CD4-positive, alpha-beta memory T cell (primary cell): Measurements from ENCODE around the gene PVALB. TPM values are rescaled to one million over a fixed set of nuclear protein-coding genes. Genes with fewer than 3 reads are reported as not detected.

Experiments
- CTCF ChIA-PET: fragments of 350-600 bp; sonication (Branson Sonifier 250); formaldehyde crosslinking; loops from one replicate; lab custom pipeline; 2021; ENCODE audit warnings: inconsistent platforms; ENCODE audit not compliant: partially characterized antibody; lab: Charles Lee
- POLR2A ChIA-PET: fragments of 350-600 bp; sonication (Branson Sonifier 250); formaldehyde crosslinking; loops from one replicate; lab custom pipeline; 2021; ENCODE audit not compliant: partially characterized antibody; lab: Charles Lee
- DNase-seq, 5 donors: peaks; one replicate each; pipeline versions ENCODE4 v3.0.0 to v3.0.0-alpha.2; 2020 to 2022; ENCODE audit warnings: mixed read lengths in 1 of 5
- H3K27ac ChIP-seq: one replicate; pipeline ENCODE4 v1.7.0; 2013; ENCODE audit warnings: low read depth, low read length
- H3K27me3 ChIP-seq: 2 replicates; pipeline ENCODE4 v1.7.0; 2013; ENCODE audit warnings: mild to moderate bottlenecking, low read length, moderate library complexity; ENCODE audit not compliant: insufficient read depth
- H3K36me3 ChIP-seq: 2 replicates; pipeline ENCODE4 v1.7.0; 2013; ENCODE audit warnings: mild to moderate bottlenecking, low read length, moderate library complexity; ENCODE audit not compliant: insufficient read depth
- H3K4me1 ChIP-seq: 2 replicates; pipeline ENCODE4 v1.7.0; 2013; ENCODE audit warnings: mild to moderate bottlenecking, low read length, moderate library complexity; ENCODE audit not compliant: insufficient read depth
- H3K4me3 ChIP-seq, 2 donors: one replicate each; pipeline ENCODE4 v1.7.0; 2013; ENCODE audit warnings: low read length in 2 of 2, mild to moderate bottlenecking in 1 of 2
- H3K9me3 ChIP-seq, 2 donors: one replicate each; pipeline ENCODE4 v1.7.0; 2013; ENCODE audit warnings: low read length in 2 of 2, control low read depth in 1 of 2; ENCODE audit not compliant: control insufficient read depth in 1 of 2
- H3K27ac Mint-ChIP-seq, 7 donors: one replicate each; pipeline ENCODE4 v1.8.0; 2020 to 2021; ENCODE audit warnings: mixed read lengths in 7 of 7, mild to moderate bottlenecking in 6 of 7, inconsistent platforms in 3 of 7, moderate library complexity in 3 of 7
- H3K27me3 Mint-ChIP-seq, 2 donors: one replicate each; pipeline ENCODE4 v1.8.0; 2020 to 2021; ENCODE audit warnings: mixed read lengths in 2 of 2
- H3K36me3 Mint-ChIP-seq, 2 donors: one replicate each; pipeline ENCODE4 v1.8.0; 2020 to 2021; ENCODE audit warnings: mixed read lengths in 2 of 2, inconsistent platforms in 1 of 2, mild to moderate bottlenecking in 1 of 2
- H3K4me1 Mint-ChIP-seq, 4 donors: one replicate each; pipeline ENCODE4 v1.8.0; 2020 to 2021; ENCODE audit warnings: mixed read lengths in 4 of 4, mild to moderate bottlenecking in 1 of 4
- H3K4me3 Mint-ChIP-seq, 8 donors: one replicate each; pipeline ENCODE4 v1.8.0; 2020 to 2021; ENCODE audit warnings: mixed read lengths in 8 of 8, mild to moderate bottlenecking in 7 of 8, moderate library complexity in 6 of 8, inconsistent platforms in 3 of 8
- H3K9me3 Mint-ChIP-seq, 8 donors: one replicate each; pipeline ENCODE4 v1.8.0; 2020 to 2021; ENCODE audit warnings: mixed read lengths in 8 of 8, mild to moderate bottlenecking in 5 of 8, inconsistent platforms in 3 of 8, moderate library complexity in 1 of 8
- intact Hi-C: fragments of 100-400 bp; cut with micrococcal nuclease; formaldehyde crosslinking; loops from one replicate; pipeline ENCODE4 v1.15.1; 2023
- polyA plus RNA-seq, 2 donors: library from polyadenylated mRNA; unstranded; fragments of 300-500 nt; fragmentation: Illumina TruSeq; gene quantifications; one replicate each; pipeline ENCODE4 v1.2.3, GENCODE V29; 2021
- total RNA-seq, 2 experiments: library from RNA; stranded (reverse); gene quantifications; one replicate each; pipeline ENCODE4 v1.2.3, GENCODE V29; 2021

The PVALB gene
- total and polyA plus RNA-seq, 4 experiments from 2014 or later, result not detected

- H3K27ac ChIP-seq, result no peak overlapping the region
- no peaks in the 10 kb centered on the region for H3K4me1 ChIP-seq
- H3K4me3 ChIP-seq, result no peak overlapping the region
- peaks cover 10 to 18% of the 10 kb centered on the region in 2 donors for H3K36me3 Mint-ChIP-seq
- CTCF ChIA-PET, result no interaction called here
- H3K27me3 ChIP-seq, result no peaks in the 10 kb centered on the region
- POLR2A ChIA-PET, result no interaction called here
- no peaks in the 10 kb centered on the region for H3K9me3 Mint-ChIP-seq
- no peaks in the 10 kb centered on the region for H3K36me3 ChIP-seq
- no peak for DNase-seq
- no peaks in the 10 kb centered on the region for H3K4me1 Mint-ChIP-seq
- H3K9me3 ChIP-seq, result no peaks in the 10 kb centered on the region
- no peak overlapping the region for H3K27ac Mint-ChIP-seq
- intact Hi-C loops, result no loop called here
- no peaks in the 10 kb centered on the region for H3K27me3 Mint-ChIP-seq
- no peak overlapping the region for H3K4me3 Mint-ChIP-seq
Observed at GRCh38 chr22:36763576-36763975, 53.3 kb downstream of the PVALB start.

GRCh38 chr22:36762687-36763260 lies 54.1 kb downstream of the PVALB start:
- ChIA-PET POLR2A (no interaction called here), CTCF (no interaction called here)
- H3K4me1 Mint-ChIP-seq, result no peaks in the 10 kb centered on the region
- H3K27ac ChIP-seq, result no peak overlapping the region
- no peak overlapping the region for H3K4me3 Mint-ChIP-seq
- no peaks in the 10 kb centered on the region for H3K27me3 Mint-ChIP-seq
- no peak for DNase-seq
- peaks cover 10 to 18% of the 10 kb centered on the region in 2 donors for H3K36me3 Mint-ChIP-seq
- H3K9me3 ChIP-seq, result no peaks in the 10 kb centered on the region
- intact Hi-C loops, result no loop called here
- no peaks in the 10 kb centered on the region for H3K9me3 Mint-ChIP-seq
- no peaks in the 10 kb centered on the region for H3K36me3 ChIP-seq
- no peaks in the 10 kb centered on the region for H3K27me3 ChIP-seq
- no peaks in the 10 kb centered on the region for H3K4me1 ChIP-seq
- no peak overlapping the region for H3K27ac Mint-ChIP-seq
- no peak overlapping the region for H3K4me3 ChIP-seq

- intact Hi-C loops, result no loop called here
- CTCF ChIA-PET, result interaction anchor here (1.3 to 6.8 kb wide), 2 partner anchors 9 to 216 kb away, joined by 4 to 52 read pairs; no protein-coding TSS in a partner anchor
- no peaks in the 10 kb centered on the region for H3K4me1 ChIP-seq
- no peaks in the 10 kb centered on the region for H3K9me3 ChIP-seq
- H3K27me3 ChIP-seq, result no peaks in the 10 kb centered on the region
- no peaks in the 10 kb centered on the region for H3K9me3 Mint-ChIP-seq
- POLR2A ChIA-PET, result no interaction called here
- H3K36me3 ChIP-seq, result no peaks in the 10 kb centered on the region
- peaks cover 2 to 9% (median 5%) of the 10 kb centered on the region in 4 donors for H3K4me1 Mint-ChIP-seq
- no peak for DNase-seq
- no peak overlapping the region for H3K27ac ChIP-seq
- peaks cover 5 to 12% of the 10 kb centered on the region in 2 donors for H3K36me3 Mint-ChIP-seq
- H3K4me3 ChIP-seq, result no peak overlapping the region
- H3K4me3 Mint-ChIP-seq, result no peak overlapping the region
- no peaks in the 10 kb centered on the region for H3K27me3 Mint-ChIP-seq
- H3K27ac Mint-ChIP-seq, result no peak overlapping the region
Observed at GRCh38 chr22:36761553-36762240, 55.1 kb downstream of the PVALB start.

GRCh38 chr22:36760786-36761185 lies 56.0 kb downstream of the PVALB start:
- Histone ChIP-seq H3K9me3 (no peaks in the 10 kb centered on the region), H3K4me3 (no peak overlapping the region), H3K4me1 (peaks cover 5% of the 10 kb centered on the region), H3K27me3 (no peaks in the 10 kb centered on the region), H3K27ac (no peak overlapping the region), H3K36me3 (no peaks in the 10 kb centered on the region)
- intact Hi-C loops, result no loop called here
- no peak for DNase-seq
- H3K27me3 Mint-ChIP-seq, result no peaks in the 10 kb centered on the region
- no peaks in the 10 kb centered on the region for H3K9me3 Mint-ChIP-seq
- ChIA-PET POLR2A (no interaction called here), CTCF (interaction anchor here (1.3 to 6.8 kb wide), 2 partner anchors 10 to 217 kb away, joined by 4 to 52 read pairs; no protein-coding TSS in a partner anchor)
- no peak overlapping the region for H3K27ac Mint-ChIP-seq
- H3K4me3 Mint-ChIP-seq, result no peak overlapping the region
- peaks cover 5 to 11% of the 10 kb centered on the region in 2 donors for H3K36me3 Mint-ChIP-seq
- H3K4me1 Mint-ChIP-seq, result peaks cover 2 to 13% (median 5%) of the 10 kb centered on the region in 4 donors

GRCh38 chr22:36759481-36760159 lies 57.2 kb downstream of the PVALB start:
- H3K4me3 ChIP-seq, result no peak overlapping the region
- peaks cover 5% of the 10 kb centered on the region for H3K4me1 ChIP-seq
- H3K4me1 Mint-ChIP-seq, result peaks cover 2 to 13% (median 5%) of the 10 kb centered on the region in 4 donors
- H3K27ac ChIP-seq, result no peak overlapping the region
- H3K27me3 Mint-ChIP-seq, result peaks cover 3% of the 10 kb centered on the region in 2 donors
- no peaks in the 10 kb centered on the region for H3K9me3 ChIP-seq
- CTCF ChIA-PET, result interaction anchor here (1.0 to 6.8 kb wide), 3 partner anchors 11 to 218 kb away, joined by 3 to 52 read pairs (median 5); no protein-coding TSS in a partner anchor
- H3K27me3 ChIP-seq, result no peaks in the 10 kb centered on the region
- peak overlapping the region in 1 of 7 donors; percentile 23 for H3K27ac Mint-ChIP-seq
- POLR2A ChIA-PET, result no interaction called here
- no peak for DNase-seq
- H3K36me3 Mint-ChIP-seq, result peaks cover 0 to 6% of the 10 kb centered on the region in 2 donors
- H3K9me3 Mint-ChIP-seq, result no peaks in the 10 kb centered on the region
- intact Hi-C loops, result no loop called here
- no peaks in the 10 kb centered on the region for H3K36me3 ChIP-seq
- no peak overlapping the region for H3K4me3 Mint-ChIP-seq

GRCh38 chr22:36758792-36759271 lies 58.0 kb downstream of the PVALB start:
- H3K36me3 Mint-ChIP-seq, result peaks cover 0 to 6% of the 10 kb centered on the region in 2 donors
- H3K4me3 Mint-ChIP-seq, result no peak overlapping the region
- peaks cover 3 to 4% of the 10 kb centered on the region in 2 donors for H3K27me3 Mint-ChIP-seq
- POLR2A ChIA-PET, result interaction anchor here (1.2 kb wide), 1 partner anchor 17 kb away, joined by 3 read pairs; the partner anchor contains the start of gene IFT27
- H3K4me1 Mint-ChIP-seq, result peaks cover 2 to 13% (median 5%) of the 10 kb centered on the region in 4 donors
- no peak overlapping the region for H3K4me3 ChIP-seq
- no peaks in the 10 kb centered on the region for H3K9me3 Mint-ChIP-seq
- intact Hi-C loops, result no loop called here
- peaks cover 5% of the 10 kb centered on the region for H3K4me1 ChIP-seq
- no peak overlapping the region for H3K27ac ChIP-seq
- CTCF ChIA-PET, result interaction anchor here (1.0 to 6.8 kb wide), 8 partner anchors 12 to 266 kb away, joined by 3 to 52 read pairs (median 4); partner anchors contain the start of gene IFT27
- H3K36me3 ChIP-seq, result no peaks in the 10 kb centered on the region
- H3K27me3 ChIP-seq, result no peaks in the 10 kb centered on the region
- no peak for DNase-seq
- H3K27ac Mint-ChIP-seq, result no peak overlapping the region
- no peaks in the 10 kb centered on the region for H3K9me3 ChIP-seq
